CD8-positive, alpha-beta memory T cell (primary cell): Measurements from ENCODE around the gene ZMIZ1. TPM values are rescaled to one million over a fixed set of nuclear protein-coding genes. Genes with fewer than 3 reads are reported as not detected.

ENCODE experiments used
- CTCF ChIA-PET: fragments of 350-600 bp; sonication (Branson Sonifier 250); formaldehyde crosslinking; loops from one replicate; lab custom pipeline; 2021; ENCODE audit warnings: antibody characterized with exemption; lab: Charles Lee
- POLR2A ChIA-PET: fragments of 350-600 bp; sonication (Branson Sonifier 250); formaldehyde crosslinking; loops from one replicate; lab custom pipeline; 2021; ENCODE audit warnings: antibody characterized with exemption; lab: Charles Lee
- DNase-seq, 5 donors: peaks; one replicate each; pipeline versions ENCODE4 v3.0.0 to v3.0.0-alpha.2; 2020 to 2022; ENCODE audit warnings: mixed read lengths in 1 of 5
- H3K27ac ChIP-seq: one replicate; pipeline ENCODE4 v1.7.0; 2013; ENCODE audit warnings: low read depth, mild to moderate bottlenecking, low read length, moderate library complexity
- H3K27me3 ChIP-seq: 2 replicates; pipeline ENCODE4 v1.7.0; 2013; ENCODE audit warnings: low read length, mild to moderate bottlenecking; ENCODE audit not compliant: insufficient read depth, poor library complexity, severe bottlenecking
- H3K36me3 ChIP-seq: 2 replicates; pipeline ENCODE4 v1.7.0; 2013; ENCODE audit warnings: mild to moderate bottlenecking, low read length, moderate library complexity; ENCODE audit not compliant: insufficient read depth
- H3K4me1 ChIP-seq: 2 replicates; pipeline ENCODE4 v1.7.0; 2013; ENCODE audit warnings: mild to moderate bottlenecking, low read length, moderate library complexity; ENCODE audit not compliant: insufficient read depth
- H3K4me3 ChIP-seq: 2 replicates; pipeline ENCODE4 v1.7.0; 2013; ENCODE audit warnings: mild to moderate bottlenecking, low read length
- H3K9me3 ChIP-seq: 2 replicates; pipeline ENCODE4 v1.7.0; 2013; ENCODE audit warnings: mild to moderate bottlenecking, low read length
- H3K27ac Mint-ChIP-seq, 8 donors: one replicate each; pipeline ENCODE4 v1.8.0; 2020 to 2021; ENCODE audit warnings: mixed read lengths in 8 of 8, mild to moderate bottlenecking in 6 of 8, inconsistent platforms in 3 of 8, moderate library complexity in 3 of 8
- H3K27me3 Mint-ChIP-seq, 2 donors: one replicate each; pipeline ENCODE4 v1.8.0; 2020 to 2021; ENCODE audit warnings: mixed read lengths in 2 of 2, mild to moderate bottlenecking in 1 of 2, moderate library complexity in 1 of 2
- H3K36me3 Mint-ChIP-seq, 3 donors: one replicate each; pipeline ENCODE4 v1.8.0; 2020 to 2021; ENCODE audit warnings: mixed read lengths in 3 of 3, inconsistent platforms in 1 of 3, mild to moderate bottlenecking in 1 of 3
- H3K4me1 Mint-ChIP-seq, 3 donors: one replicate each; pipeline ENCODE4 v1.8.0; 2020 to 2021; ENCODE audit warnings: mixed read lengths in 3 of 3, inconsistent platforms in 1 of 3, mild to moderate bottlenecking in 1 of 3
- H3K4me3 Mint-ChIP-seq, 7 donors: one replicate each; pipeline ENCODE4 v1.8.0; 2020 to 2021; ENCODE audit warnings: mixed read lengths in 7 of 7, mild to moderate bottlenecking in 6 of 7, moderate library complexity in 4 of 7, inconsistent platforms in 2 of 7
- H3K9me3 Mint-ChIP-seq, 5 donors: one replicate each; pipeline ENCODE4 v1.8.0; 2020 to 2022; ENCODE audit warnings: mixed read lengths in 5 of 5, mild to moderate bottlenecking in 3 of 5, moderate library complexity in 2 of 5, inconsistent platforms in 1 of 5
- polyA plus RNA-seq: library from polyadenylated mRNA; unstranded; fragments of 300-500 nt; fragmentation: Illumina TruSeq; gene quantifications from one replicate; pipeline ENCODE4 v1.2.3, GENCODE V29; 2021
- total RNA-seq, 2 experiments: library from RNA; stranded (reverse); gene quantifications; one replicate each; pipeline ENCODE4 v1.2.3, GENCODE V29; 2021

ZMIZ1 gene
- total and polyA plus RNA-seq, 3 experiments from 2014 or later = 8.0 to 36.3 (median 34.7) TPM

GRCh38 chr10:79050896-79051555 is 17.7 kb upstream of the ZMIZ1 start:
- H3K36me3 ChIP-seq = no peaks in the 10 kb centered on the region
- ChIA-PET CTCF (interaction anchor here (1.2 kb wide), 1 partner anchor 18 kb away, joined by 3 read pairs; no protein-coding TSS in a partner anchor), POLR2A (no interaction called here)
- Mint-ChIP-seq H3K36me3 (no peaks in the 10 kb centered on the region), H3K27ac (peak overlapping the region in 5 of 8 donors; percentile 3 to 91 (median 45)), H3K4me3 (peak overlapping the region in 3 of 7 donors; percentile 12 to 50 (median 36)), H3K27me3 (no peaks in the 10 kb centered on the region), H3K4me1 (peaks cover 29 to 49% (median 40%) of the 10 kb centered on the region in 3 donors), H3K9me3 (no peaks in the 10 kb centered on the region)
- peak in 1 of 5 donors; percentile 29 for DNase-seq
- H3K9me3 ChIP-seq = no peaks in the 10 kb centered on the region
- H3K27me3 ChIP-seq = no peaks in the 10 kb centered on the region
- H3K27ac ChIP-seq = no peak overlapping the region
- no peak overlapping the region for H3K4me3 ChIP-seq
- peaks cover 51% of the 10 kb centered on the region for H3K4me1 ChIP-seq

- Histone ChIP-seq H3K27ac (no peak overlapping the region), H3K9me3 (no peaks in the 10 kb centered on the region), H3K4me1 (peaks cover 48% of the 10 kb centered on the region), H3K27me3 (no peaks in the 10 kb centered on the region), H3K4me3 (no peak overlapping the region), H3K36me3 (no peaks in the 10 kb centered on the region)
- Mint-ChIP-seq H3K9me3 (no peaks in the 10 kb centered on the region), H3K36me3 (no peaks in the 10 kb centered on the region), H3K27ac (peak overlapping the region in 4 of 8 donors; percentile 3 to 91 (median 26)), H3K4me1 (peaks cover 28 to 44% (median 40%) of the 10 kb centered on the region in 3 donors), H3K27me3 (no peaks in the 10 kb centered on the region), H3K4me3 (peak overlapping the region in 1 of 7 donors; percentile 44)
- DNase-seq = peak in 1 of 5 donors; percentile 36
- ChIA-PET CTCF (interaction anchor here (0.9 to 1.4 kb wide), 4 partner anchors 9 to 29 kb away, joined by 3 to 6 read pairs (median 3); no protein-coding TSS in a partner anchor), POLR2A (no interaction called here)
Measured at GRCh38 chr10:79051766-79052165, 17.0 kb upstream of the ZMIZ1 start.

- Histone ChIP-seq H3K27ac (no peak overlapping the region), H3K4me1 (peaks cover 40% of the 10 kb centered on the region), H3K9me3 (no peaks in the 10 kb centered on the region), H3K27me3 (no peaks in the 10 kb centered on the region), H3K4me3 (no peak overlapping the region), H3K36me3 (no peaks in the 10 kb centered on the region)
- peak overlapping the region in 1 of 7 donors; percentile 44 for H3K4me3 Mint-ChIP-seq
- H3K27ac Mint-ChIP-seq = no peak overlapping the region
- no peaks in the 10 kb centered on the region for H3K36me3 Mint-ChIP-seq
- H3K9me3 Mint-ChIP-seq = no peaks in the 10 kb centered on the region
- peaks cover 23 to 38% (median 36%) of the 10 kb centered on the region in 3 donors for H3K4me1 Mint-ChIP-seq
- H3K27me3 Mint-ChIP-seq = no peaks in the 10 kb centered on the region
- CTCF ChIA-PET = interaction anchor here (0.9 to 1.4 kb wide), 3 partner anchors 8 to 30 kb away, joined by 3 to 6 read pairs (median 3); no protein-coding TSS in a partner anchor
- DNase-seq = peak in 2 of 5 donors; percentile 43 to 48
- POLR2A ChIA-PET = no interaction called here
Measured at GRCh38 chr10:79052291-79053080, 16.3 kb upstream of the ZMIZ1 start.

- H3K4me1 Mint-ChIP-seq = peaks cover 18 to 33% (median 30%) of the 10 kb centered on the region in 3 donors
- CTCF ChIA-PET = interaction anchor here (1.4 kb wide), 1 partner anchor 30 kb away, joined by 3 read pairs; no protein-coding TSS in a partner anchor
- POLR2A ChIA-PET = no interaction called here
- Histone ChIP-seq H3K4me3 (no peak overlapping the region), H3K36me3 (no peaks in the 10 kb centered on the region), H3K9me3 (no peaks in the 10 kb centered on the region), H3K4me1 (peaks cover 35% of the 10 kb centered on the region), H3K27ac (no peak overlapping the region), H3K27me3 (no peaks in the 10 kb centered on the region)
- no peak overlapping the region for H3K4me3 Mint-ChIP-seq
- no peaks in the 10 kb centered on the region for H3K36me3 Mint-ChIP-seq
- H3K9me3 Mint-ChIP-seq = no peaks in the 10 kb centered on the region
- DNase-seq = no peak
- no peak overlapping the region for H3K27ac Mint-ChIP-seq
- H3K27me3 Mint-ChIP-seq = no peaks in the 10 kb centered on the region
Measured at GRCh38 chr10:79053081-79053434, 15.7 kb upstream of the ZMIZ1 start.

GRCh38 chr10:79053481-79054202 is 15.1 kb upstream of the ZMIZ1 start:
- ChIA-PET CTCF (interaction anchor here (0.6 kb wide), 1 partner anchor 1149 kb away, joined by 3 read pairs; no protein-coding TSS in a partner anchor), POLR2A (no interaction called here)
- H3K36me3 Mint-ChIP-seq = no peaks in the 10 kb centered on the region
- peaks cover 14 to 27% (median 24%) of the 10 kb centered on the region in 3 donors for H3K4me1 Mint-ChIP-seq
- H3K4me3 Mint-ChIP-seq = no peak overlapping the region
- no peak overlapping the region for H3K27ac Mint-ChIP-seq
- no peaks in the 10 kb centered on the region for H3K27me3 Mint-ChIP-seq
- Histone ChIP-seq H3K36me3 (no peaks in the 10 kb centered on the region), H3K4me1 (peaks cover 29% of the 10 kb centered on the region), H3K9me3 (no peaks in the 10 kb centered on the region), H3K27me3 (no peaks in the 10 kb centered on the region), H3K27ac (no peak overlapping the region), H3K4me3 (no peak overlapping the region)
- DNase-seq = peak in 1 of 5 donors; percentile 41
- H3K9me3 Mint-ChIP-seq = no peaks in the 10 kb centered on the region

- peak in 1 of 5 donors; percentile 33 for DNase-seq
- no peak overlapping the region for H3K27ac Mint-ChIP-seq
- POLR2A ChIA-PET = no interaction called here
- no peak overlapping the region for H3K4me3 Mint-ChIP-seq
- Histone ChIP-seq H3K4me1 (peaks cover 21% of the 10 kb centered on the region), H3K27me3 (no peaks in the 10 kb centered on the region), H3K36me3 (no peaks in the 10 kb centered on the region), H3K9me3 (no peaks in the 10 kb centered on the region), H3K27ac (no peak overlapping the region), H3K4me3 (no peak overlapping the region)
- H3K9me3 Mint-ChIP-seq = no peaks in the 10 kb centered on the region
- H3K27me3 Mint-ChIP-seq = no peaks in the 10 kb centered on the region
- peaks cover 7 to 20% (median 17%) of the 10 kb centered on the region in 3 donors for H3K4me1 Mint-ChIP-seq
- CTCF ChIA-PET = interaction anchor here (0.6 to 1.1 kb wide), 2 partner anchors 13 to 1149 kb away, joined by 3 to 4 read pairs; no protein-coding TSS in a partner anchor
- H3K36me3 Mint-ChIP-seq = no peaks in the 10 kb centered on the region
Measured at GRCh38 chr10:79054203-79055099, 14.3 kb upstream of the ZMIZ1 start.
